ENCODE data around the gene SLC22A3. TPM values are rescaled to one million over a fixed set of nuclear protein-coding genes. Genes with fewer than 3 reads are reported as not detected.

The SLC22A3 gene
- total and polyA plus RNA-seq, 2 donors from 2014 or later = 6.4 to 7.4 TPM

GRCh38 chr6:160393891-160394653, 45.9 kb downstream of the SLC22A3 start:
- H3K9ac ChIP-seq (ENCODE audit: low read length in 3 of 3) = no peak overlapping the region
- intact Hi-C loops (cut with DNase I) = no loop called here
- FAIRE-seq (no peak), DNase-seq (no peak)
- no peaks in the 10 kb centered on the region for H3K27me3 ChIP-seq (ENCODE audit: control insufficient read depth, insufficient read depth, low read length)
- H3K9me3 ChIP-seq (ENCODE audit: control insufficient read depth in 2 of 3, insufficient read depth in 1 of 3, low read length in 3 of 3) = no peaks in the 10 kb centered on the region
- H3K4me1 ChIP-seq (ENCODE audit: control insufficient read depth in 2 of 3, insufficient read depth in 2 of 3, low read depth in 1 of 3, low read length in 3 of 3) = no peaks in the 10 kb centered on the region
- H3K36me3 ChIP-seq (ENCODE audit: control insufficient read depth in 2 of 3, insufficient read depth in 3 of 3, low read length in 3 of 3) = no peaks in the 10 kb centered on the region
- no peak overlapping the region for H3K4me3 ChIP-seq (ENCODE audit: low read length in 3 of 3)
- no peak overlapping the region for H3K27ac ChIP-seq (ENCODE audit: low read depth in 2 of 2, low read length in 2 of 2)
- no peak for TF ChIP-seq CTCF (IDR thresholded peaks at IDR 0.05; ENCODE audit: borderline replicate concordance, extremely low read depth, insufficient read depth)

DNA sequence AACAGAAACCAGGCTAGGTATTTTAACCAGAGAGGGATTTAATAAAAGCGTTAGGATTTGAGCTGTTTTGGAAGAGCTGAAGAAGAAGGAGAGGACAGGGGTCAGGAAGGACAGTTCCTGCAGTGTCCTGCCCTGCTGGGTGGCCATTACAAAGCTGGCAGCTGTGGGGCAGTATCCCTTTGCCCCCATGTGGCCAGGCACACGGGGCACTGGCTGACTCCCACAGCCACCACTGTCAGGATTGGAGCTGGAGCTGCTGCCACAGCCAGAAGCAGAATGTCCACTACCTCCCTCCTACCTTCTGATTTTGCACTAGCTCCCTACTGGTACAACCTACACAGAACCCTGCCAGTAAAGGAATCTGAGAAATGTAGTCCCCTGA, 46.5 kb downstream of the SLC22A3 start:
- no peak overlapping the region for H3K9ac ChIP-seq (ENCODE audit: low read length in 3 of 3)
- intact Hi-C loops (cut with DNase I) = no loop called here
- no peaks in the 10 kb centered on the region for H3K9me3 ChIP-seq (ENCODE audit: control insufficient read depth in 2 of 3, insufficient read depth in 1 of 3, low read length in 3 of 3)
- no peaks in the 10 kb centered on the region for H3K36me3 ChIP-seq (ENCODE audit: control insufficient read depth in 2 of 3, insufficient read depth in 3 of 3, low read length in 3 of 3)
- no peaks in the 10 kb centered on the region for H3K4me1 ChIP-seq (ENCODE audit: control insufficient read depth in 2 of 3, insufficient read depth in 2 of 3, low read depth in 1 of 3, low read length in 3 of 3)
- no peak overlapping the region for H3K4me3 ChIP-seq (ENCODE audit: low read length in 3 of 3)
- TF ChIP-seq CTCF (IDR thresholded peaks at IDR 0.05; ENCODE audit: borderline replicate concordance, extremely low read depth, insufficient read depth) = no peak
- no peaks in the 10 kb centered on the region for H3K27me3 ChIP-seq (ENCODE audit: control insufficient read depth, insufficient read depth, low read length)
- no peak for FAIRE-seq
- DNase-seq = no peak
- H3K27ac ChIP-seq (ENCODE audit: low read depth in 2 of 2, low read length in 2 of 2) = no peak overlapping the region

GRCh38 chr6:160395187-160395586, 47.0 kb downstream of the SLC22A3 start:
- Histone ChIP-seq H3K27ac (ENCODE audit: low read depth in 2 of 2, low read length in 2 of 2) (no peak overlapping the region), H3K36me3 (ENCODE audit: control insufficient read depth in 2 of 3, insufficient read depth in 3 of 3, low read length in 3 of 3) (no peaks in the 10 kb centered on the region), H3K27me3 (ENCODE audit: control insufficient read depth, insufficient read depth, low read length) (no peaks in the 10 kb centered on the region), H3K9me3 (ENCODE audit: control insufficient read depth in 2 of 3, insufficient read depth in 1 of 3, low read length in 3 of 3) (no peaks in the 10 kb centered on the region), H3K4me1 (ENCODE audit: control insufficient read depth in 2 of 3, insufficient read depth in 2 of 3, low read depth in 1 of 3, low read length in 3 of 3) (no peaks in the 10 kb centered on the region), H3K9ac (ENCODE audit: low read length in 3 of 3) (no peak overlapping the region), H3K4me3 (ENCODE audit: low read length in 3 of 3) (no peak overlapping the region)
- FAIRE-seq (peak; percentile 52), DNase-seq (no peak)
- TF ChIP-seq CTCF (IDR thresholded peaks at IDR 0.05; ENCODE audit: borderline replicate concordance, extremely low read depth, insufficient read depth) = no peak
- intact Hi-C loops (cut with DNase I) = no loop called here
